ENCODE measurements around the gene BPIFB4.
"Not testable (repeated sequence)": the region's sequence is repeated elsewhere in the genome, so short reads cannot be mapped to it uniquely, and the experiment has no call there.

The BPIFB4 gene

DNA sequence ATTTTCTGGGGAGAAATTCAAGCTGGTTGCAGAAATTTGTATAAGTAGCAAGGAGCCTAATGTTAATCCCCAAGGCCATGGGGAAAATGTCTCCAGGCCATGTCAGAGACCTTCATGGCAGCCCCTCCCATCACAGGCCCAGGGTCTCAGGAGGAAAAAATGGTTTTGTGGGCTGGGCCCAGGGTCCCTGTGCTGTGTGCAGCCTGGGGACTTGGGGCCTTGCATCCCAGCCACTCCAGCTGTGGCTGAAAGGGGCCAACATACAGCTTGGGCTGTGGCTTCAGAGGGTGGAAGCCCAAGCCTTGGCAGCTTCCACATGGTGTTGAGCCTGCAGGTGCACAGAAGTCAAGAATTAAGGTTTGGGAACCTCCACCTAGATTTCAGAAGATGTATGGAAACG, 42.9 kb downstream of the BPIFB4 start:
- DNase-seq, result not testable (repeated sequence)

DNA sequence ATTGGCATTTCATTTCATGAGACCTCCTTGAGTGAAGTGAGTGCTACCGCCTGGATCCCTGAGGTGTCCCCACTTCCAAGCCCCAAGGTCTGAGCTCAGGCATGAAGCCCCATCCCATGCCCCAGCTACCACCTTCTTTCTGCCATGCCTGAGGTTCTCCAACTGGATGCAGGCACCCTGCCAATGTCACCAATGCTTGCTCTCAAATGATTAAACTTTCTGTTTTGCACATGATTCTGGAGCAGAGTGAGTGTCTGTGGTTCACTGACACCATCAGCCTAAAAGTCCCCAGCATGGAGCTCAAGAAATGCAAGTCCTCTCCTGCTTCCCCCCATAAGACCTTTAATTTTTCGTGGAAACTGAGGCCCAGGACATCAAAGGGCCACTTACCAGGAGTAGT, 44.8 kb downstream of the BPIFB4 start:
- no peak for DNase-seq

DNA sequence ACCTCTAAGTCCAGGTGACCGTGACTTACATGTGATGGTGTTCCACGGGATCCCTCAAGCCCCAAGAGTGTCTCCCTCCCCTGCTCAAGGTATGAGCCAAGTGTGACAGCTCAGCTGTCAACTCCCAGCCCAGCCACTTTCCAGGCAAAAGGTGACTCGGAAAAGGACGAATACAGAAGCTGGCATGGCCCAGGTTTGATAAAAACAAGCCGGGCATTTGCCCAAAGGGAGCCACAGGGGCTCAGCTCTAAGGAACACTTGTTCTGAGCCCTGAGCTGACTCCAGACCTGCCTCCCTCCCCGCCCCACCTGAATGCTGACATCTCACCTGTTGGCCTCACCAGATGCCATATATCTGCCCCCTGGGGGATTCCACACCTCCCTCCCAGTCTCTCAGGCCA, 45.6 kb downstream of the BPIFB4 start:
- DNase-seq, result no peak

DNA sequence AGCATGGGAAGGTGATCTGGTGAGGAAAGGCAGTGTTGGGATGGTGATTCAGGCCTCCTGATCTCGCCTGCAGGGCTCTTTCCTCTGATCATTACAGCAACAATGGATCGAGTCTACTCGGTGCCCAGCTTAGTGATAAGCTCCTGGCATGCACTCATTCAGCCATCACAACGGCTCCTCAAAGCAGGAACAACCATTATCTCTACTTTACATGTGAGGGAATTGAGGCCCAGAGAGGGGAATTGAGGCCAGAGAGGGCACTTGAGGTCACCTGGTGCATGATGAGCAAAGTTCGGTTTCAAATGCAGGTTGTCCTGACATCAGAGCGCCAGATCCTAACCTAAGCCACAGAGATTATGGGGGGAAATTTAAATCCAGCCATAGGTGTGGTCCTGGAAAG, 46.5 kb downstream of the BPIFB4 start:
- no peak for DNase-seq

DNA sequence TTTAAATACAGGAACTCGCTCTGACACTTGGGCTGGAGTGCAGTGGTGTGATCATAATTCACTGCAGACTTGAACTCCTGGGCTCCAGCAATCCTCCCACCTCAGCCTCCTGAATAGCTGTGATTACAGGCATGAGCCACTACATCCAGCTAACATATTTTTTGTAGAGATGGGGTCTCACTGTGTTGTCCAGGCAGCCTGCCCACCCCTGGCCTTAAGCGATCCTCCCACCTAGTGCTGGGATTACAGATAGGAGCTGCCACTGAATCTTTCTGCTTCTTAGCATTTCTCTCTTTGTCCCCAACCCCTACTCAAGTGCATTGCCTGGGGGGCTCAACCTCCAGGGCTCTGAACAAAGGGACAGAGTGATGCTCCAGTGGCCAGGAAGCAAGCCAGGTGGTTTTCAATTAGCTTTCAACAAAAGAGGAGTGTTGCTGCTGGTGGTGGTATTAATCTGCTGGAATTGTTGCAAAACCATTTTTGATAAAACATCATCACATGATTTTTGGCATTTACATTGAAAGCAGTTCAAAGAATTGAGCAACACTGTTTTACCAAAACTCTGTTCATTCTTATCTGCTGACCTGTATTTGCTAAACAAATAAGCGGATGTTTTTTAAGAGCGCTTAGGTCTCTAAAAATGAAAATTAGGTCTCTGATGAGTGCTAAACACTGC, 48.1 kb downstream of the BPIFB4 start:
- DNase-seq, result no peak

DNA sequence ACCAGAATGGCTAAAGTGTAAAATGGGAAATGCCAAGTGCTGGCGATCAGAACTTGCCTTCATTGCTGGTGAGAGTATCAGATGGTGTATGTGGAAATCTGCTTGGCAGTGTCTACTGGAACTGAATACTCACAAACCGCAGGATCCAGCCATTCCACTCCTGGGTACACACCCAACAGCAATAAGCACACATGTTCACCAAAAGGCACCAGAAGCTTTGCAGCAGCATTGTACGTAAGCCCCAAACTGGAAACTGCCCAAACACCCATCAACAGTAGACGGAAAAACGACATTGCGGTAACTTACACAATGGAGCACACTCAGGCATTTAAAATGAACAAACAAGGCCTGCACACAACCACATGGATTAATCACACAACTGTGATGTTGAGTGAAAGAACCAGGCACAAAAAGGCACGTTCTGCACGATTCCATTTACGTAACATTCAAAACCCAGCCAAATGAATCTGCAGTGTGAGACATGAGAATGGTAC, 51.2 kb downstream of the BPIFB4 start:
- no peak for DNase-seq

DNA sequence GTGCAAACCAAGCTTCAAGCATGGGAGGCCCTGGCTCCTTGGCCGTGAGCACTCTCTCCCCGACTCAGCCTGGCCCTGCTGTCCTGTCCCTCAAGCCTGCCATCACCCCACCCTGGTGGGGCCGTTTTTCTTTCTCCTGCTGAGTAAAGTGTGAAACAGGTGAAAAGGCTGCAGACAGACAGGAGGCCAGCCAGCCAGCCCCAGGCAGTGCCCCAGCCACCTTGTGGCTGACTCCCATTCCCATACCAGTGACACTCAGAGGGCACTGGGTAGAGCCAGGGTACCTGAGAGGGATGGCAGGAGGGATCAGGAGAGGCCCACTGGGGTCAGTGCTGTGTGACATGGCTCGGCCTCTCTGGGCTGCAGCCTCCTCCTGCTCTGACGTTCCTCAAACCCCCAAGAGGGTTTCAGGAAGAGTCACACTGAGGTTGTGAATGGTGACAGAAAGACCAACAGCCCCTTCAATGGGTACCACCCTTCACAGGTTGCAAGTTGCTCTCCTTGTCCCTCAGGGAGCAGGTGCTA, 52.6 kb downstream of the BPIFB4 start:
- DNase-seq, result no peak

DNA sequence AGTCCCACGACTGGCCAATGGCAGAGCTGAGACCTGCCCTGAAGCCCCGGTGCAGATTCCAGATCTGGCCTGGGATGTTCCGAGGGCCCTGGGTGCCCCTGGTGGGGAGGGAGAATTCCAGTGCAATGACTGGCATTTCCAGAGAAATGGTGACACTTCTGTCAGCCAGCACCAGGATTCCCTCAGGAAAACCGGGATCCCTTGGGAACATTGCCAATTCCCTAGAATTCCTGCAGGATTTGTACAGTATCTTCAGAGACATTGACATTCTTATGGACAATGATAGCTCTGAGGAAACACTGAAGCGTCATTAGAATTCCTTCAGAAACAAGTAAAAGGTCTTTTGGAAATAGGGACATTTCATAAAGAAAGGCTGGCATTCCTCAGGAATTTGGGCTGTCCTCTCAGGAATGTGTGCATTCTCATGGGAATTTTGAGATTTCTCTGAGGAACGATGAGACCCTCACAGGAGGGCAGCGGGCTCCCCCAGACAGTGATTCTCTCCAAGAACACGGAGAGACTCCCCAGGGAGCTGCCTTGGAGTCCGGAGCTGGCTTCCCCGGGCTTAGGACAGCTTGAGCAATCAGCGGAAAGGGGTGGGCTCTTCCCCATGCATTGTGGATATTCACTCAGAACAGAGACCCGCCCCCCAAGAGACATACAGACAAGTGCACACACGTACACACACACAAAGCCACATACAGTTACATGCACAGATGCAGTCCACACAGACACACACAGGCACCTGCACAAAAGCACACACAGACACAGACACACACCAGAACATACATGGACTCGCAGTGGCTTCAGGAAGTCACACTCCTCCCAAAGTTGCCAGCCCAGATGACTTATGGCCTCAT, 53.3 kb downstream of the BPIFB4 start:
- DNase-seq, result no peak

DNA sequence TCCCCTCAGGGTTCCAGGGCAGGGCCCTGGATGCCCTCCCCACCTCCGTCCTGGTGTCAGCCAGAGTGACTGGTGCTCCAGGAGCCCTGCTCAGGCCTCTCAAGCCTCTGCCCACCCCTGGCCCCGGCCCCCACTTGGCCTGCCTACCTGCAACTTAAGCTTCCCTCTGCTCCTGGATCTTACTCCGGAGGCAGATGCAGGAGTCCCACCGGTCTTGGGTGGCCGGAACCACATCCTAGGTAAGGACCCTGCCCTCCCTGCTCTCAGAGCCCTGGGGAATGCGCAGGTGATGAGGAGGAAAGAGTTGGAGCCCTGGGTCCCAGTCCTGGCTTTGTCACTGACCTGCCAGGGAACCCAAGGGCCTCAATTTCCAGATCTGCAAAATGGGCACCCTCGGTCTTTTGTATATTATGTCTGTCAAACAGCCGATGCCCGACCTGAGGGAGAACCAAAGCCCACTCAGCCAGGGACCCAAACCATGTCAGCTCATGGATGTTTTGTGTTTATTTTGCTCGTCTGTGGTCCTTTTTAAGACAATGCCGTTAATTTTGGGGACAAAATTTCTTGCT, 54.0 kb downstream of the BPIFB4 start:
- no peak for DNase-seq

DNA sequence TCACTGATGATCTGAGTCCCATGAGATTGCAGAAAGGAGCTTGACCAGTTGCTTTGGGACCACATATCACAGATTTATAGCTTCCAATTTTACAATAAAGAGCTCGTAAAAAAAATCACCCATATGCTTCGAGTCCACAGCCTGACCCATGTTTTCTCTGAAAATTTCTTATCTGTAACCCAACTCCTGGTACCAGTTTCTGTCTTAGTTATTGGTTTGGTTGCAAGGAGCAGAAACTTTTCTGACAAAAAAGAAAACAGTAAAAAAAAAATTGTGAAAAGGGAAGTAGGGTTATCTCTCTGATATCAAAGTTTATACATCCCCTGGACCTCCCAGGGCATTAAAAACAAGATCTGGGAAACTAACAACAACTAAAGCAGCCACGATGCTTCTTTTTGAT, 57.8 kb downstream of the BPIFB4 start:
- DNase-seq, result no peak

DNA sequence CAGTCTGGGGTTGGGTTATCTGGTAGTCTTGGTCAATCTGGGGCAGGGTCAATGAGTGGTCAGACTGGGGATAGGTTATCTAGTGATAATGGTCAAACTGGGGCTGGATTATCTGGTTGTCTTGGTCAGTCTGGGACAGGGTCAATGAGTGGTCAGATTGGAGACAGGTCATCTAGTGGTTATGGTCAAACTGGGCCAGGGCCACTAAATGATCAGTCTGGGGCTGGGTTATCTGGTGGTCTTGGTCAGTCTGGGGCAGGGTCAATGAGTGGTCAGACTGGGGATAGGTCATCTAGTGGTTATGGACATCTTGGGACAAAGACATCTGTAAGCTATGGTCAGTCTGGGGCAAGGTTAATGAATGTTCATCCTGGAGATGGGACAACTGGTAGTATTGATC, 60.0 kb downstream of the BPIFB4 start:
- DNase-seq, result no peak

DNA sequence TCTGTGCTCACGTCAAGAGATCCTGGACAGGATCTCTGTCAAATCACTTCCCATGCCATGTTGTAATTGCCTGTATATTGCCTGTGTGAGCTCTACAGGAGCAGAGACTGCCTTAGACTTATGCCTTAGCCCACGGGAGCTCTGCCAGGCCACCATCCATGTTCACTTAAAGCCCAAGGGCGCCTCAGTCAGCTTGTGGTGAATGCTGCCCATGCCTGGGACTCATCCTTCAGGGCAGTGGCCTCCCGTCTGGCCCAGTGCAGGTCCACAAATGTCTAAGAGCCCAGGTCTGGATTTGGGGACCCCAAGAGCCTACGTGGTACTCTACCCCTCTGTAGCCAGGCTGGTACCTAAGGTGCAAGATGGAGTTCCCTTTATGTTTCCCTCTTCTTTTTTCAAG, 66.1 kb downstream of the BPIFB4 start:
- no peak for DNase-seq

DNA sequence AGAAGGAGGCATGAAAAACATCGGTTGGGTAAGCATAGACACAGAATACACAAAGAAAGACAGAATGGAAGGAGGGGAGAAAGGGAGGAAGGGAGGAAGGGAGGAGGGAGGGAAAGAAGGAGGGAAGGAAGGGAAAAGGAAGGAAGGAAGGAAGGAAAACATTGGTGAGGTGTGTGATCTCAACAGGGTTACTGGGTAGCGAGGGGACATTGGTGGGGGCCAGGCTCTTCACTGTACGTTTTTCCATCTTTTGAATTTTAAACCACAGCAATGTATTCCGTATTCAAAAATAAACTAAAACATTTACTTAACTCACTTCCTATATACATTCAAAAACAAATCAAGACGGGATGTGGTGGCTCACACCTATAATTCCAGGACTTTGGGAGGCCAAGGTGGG, 67.9 kb downstream of the BPIFB4 start:
- DNase-seq, result no peak

DNA sequence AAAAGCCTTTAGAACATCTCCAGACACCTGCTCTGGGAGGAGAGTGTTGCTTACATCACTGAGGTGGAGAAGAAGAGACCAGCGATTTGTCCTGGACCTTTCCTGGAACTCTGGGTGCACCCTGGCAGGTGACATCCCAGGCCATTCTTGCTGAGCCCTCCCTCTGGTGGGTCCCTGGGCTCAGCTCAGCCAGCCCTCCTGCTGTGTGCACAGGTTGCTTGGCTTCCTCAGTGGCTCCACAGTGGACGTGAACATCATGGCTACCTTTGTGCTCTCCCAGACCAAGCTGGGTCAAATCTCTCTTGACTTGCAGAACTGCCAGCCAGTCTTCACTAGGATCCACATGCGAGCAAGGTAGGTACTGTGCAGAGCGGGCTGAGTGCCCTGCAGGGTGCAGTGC, 68.6 kb downstream of the BPIFB4 start:
- no peak for DNase-seq

DNA sequence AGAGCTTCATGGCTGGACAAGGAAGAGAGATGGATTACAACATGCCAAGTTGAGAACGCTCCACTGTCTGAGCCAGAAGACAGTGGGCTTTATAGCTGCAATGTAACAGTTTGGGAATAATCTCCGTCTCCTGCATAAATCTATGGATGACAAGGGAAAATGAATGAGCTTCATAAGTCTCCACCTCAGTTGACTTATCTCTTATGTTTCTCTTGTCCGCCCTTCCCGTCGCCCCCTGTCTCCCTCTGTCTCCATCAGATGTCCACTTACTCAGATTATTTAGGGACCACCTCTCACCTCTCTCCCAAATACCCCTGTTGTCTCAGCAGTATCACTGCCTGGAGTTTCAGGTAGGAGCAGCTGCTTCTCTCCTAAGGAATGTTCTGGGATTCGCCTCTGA, 74.8 kb downstream of the BPIFB4 start:
- DNase-seq, result no peak

DNA sequence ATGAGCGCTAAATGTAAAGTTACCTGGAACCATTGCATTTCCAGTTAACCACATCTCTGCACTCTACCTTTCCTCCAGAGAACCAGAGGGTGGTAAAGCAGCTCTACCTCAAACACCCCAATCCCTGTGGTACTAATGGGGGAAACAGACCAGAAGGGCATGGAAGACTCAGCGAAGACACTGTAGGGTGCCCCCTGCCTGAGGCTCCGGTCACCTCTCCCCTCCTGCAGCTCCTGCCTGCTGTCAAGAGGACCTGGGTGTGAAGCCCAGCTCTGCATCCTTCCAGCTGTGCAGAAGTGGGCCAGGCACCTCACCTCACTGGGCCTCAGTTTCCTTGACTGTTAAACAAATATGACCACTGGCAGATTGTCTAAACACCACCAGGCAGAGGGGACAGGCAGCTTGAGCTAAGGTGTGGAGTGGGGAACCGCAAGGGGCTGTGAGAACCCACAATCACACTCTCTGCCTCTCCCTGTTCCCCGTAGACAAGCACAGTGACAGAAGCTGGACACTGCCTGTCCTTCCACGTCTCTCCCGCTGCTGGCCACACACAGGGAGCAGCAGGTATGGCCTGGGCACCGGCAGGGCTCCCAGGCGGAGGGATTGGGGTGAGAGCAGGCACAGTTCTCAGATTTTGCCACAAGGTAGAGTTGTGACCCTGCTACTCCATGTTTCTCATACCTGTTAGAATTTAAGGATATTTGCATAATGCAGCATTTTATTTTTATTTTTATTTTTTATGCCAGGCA, 79.4 kb downstream of the BPIFB4 start:
- no peak for DNase-seq

DNA sequence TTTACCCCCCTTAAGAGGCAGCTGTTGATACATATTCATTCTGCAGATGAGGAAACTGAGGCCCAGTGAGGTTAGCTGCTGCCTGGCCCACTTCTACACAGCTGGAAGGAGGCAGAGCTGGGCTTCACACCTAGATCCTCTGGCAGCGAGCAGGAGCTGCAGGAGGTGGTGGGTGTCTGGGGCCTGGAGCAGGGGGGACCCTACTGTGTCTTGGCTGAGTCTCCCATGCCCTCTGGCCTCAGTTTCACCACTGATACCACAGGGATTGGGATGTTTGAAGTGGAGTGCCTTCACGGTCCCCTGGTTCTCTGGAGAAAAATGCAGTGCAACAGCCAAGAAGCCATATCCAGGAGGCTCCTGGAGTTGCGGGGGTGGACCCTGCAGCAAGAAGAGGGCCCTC, 80.3 kb downstream of the BPIFB4 start:
- DNase-seq, result no peak

DNA sequence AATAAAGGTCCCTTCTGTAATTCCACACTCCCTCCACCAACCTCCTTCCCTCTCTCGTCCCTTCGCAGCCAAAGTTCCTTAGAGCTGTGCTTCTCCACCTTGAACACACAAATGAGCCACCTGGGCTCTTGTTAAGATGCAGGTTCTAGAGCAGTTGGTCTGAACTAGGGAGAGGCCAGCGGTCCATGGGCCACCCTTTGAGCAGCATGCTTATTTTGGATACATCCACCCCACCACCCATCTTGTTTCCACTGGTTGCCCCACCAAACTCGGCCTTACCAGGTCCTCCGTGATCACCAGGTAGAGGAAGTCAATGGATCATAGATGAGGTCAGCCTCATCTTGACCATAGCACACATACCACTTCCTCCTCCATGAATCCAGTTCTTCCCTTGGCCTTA, 81.2 kb downstream of the BPIFB4 start:
- DNase-seq, result no peak
